ENCODE measurements around the gene APOL3. TPM values are rescaled to one million over a fixed set of nuclear protein-coding genes. Genes with fewer than 3 reads are reported as not detected.

The APOL3 gene
- total and polyA plus RNA-seq, 2 of the 13 experiments (the other 11 are each of a cell fraction or from before 2014, with no cell fraction given): 3.8 to 5.4 TPM

DNA sequence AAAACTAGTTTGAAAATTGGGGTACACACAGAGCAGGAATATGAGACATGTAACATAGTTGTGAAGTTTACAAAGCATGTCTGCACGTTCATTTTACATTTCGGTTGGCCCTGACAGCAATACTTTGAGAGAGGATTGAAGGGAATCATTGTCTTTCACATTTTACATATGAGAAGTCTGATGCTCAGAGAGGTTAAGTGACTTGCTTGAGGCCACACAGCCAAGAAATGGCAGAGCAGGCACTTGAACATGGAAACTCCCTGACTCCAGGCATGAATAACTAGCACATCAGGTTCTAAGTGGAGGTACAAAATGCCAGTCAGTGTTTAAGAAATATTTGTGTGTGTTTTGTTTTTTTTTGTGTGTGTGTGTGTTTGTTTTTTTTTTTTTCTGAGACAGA lies 53.6 kb downstream of the APOL3 start:
- no peak overlapping the region for H2AFZ ChIP-seq (ENCODE audit: low read length)
- no peaks in the 10 kb centered on the region for H3K79me2 ChIP-seq (ENCODE audit: insufficient read depth, low read length)
- H3K9me3 ChIP-seq (ENCODE audit: low read length): no peaks in the 10 kb centered on the region
- ATAC-seq (no peak), FAIRE-seq (no peak), DNase-seq (ENCODE audit: low spot score) (no peak)
- no peaks in the 10 kb centered on the region for H3K36me3 ChIP-seq (replicated peaks in 1 of 2; ENCODE audit: control insufficient read depth in 1 of 2, insufficient read depth in 2 of 2, low read length in 2 of 2)
- TF ChIP-seq ZNF768 (CRISPR knock-in tag; IDR thresholded peaks at IDR 0.05): peak; percentile 43; the same call in 1 of the 2 replicates
- TF ChIP-seq, protein P1, sequence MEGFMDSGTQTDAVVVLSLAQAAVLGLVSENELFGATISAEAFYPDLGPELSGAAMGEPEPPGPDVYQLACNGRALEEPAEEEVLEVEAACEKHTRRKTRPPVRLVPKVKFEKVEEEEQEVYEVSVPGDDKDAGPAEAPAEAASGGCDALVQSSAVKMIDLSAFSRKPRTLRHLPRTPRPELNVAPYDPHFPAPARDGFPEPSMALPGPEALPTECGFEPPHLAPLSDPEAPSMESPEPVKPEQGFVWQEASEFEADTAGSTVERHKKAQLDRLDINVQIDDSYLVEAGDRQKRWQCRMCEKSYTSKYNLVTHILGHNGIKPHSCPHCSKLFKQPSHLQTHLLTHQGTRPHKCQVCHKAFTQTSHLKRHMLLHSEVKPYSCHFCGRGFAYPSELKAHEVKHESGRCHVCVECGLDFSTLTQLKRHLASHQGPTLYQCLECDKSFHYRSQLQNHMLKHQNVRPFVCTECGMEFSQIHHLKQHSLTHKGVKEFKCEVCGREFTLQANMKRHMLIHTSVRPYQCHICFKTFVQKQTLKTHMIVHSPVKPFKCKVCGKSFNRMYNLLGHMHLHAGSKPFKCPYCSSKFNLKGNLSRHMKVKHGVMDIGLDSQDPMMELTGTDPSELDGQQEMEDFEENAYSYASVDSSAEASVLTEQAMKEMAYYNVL (CRISPR knock-in tag; IDR thresholded peaks at IDR 0.05; ENCODE audit: borderline replicate concordance): no peak
- in situ Hi-C loops (cut with HindIII; ENCODE audit: extremely low pct_ligation_motif_present, low pct_unique_long_range_greater_than_20kb) (loop anchor here (25.0 kb wide), 1 partner anchor 370 kb away; no protein-coding TSS in a partner anchor), intact Hi-C loops (cut with micrococcal nuclease; ENCODE audit: unreplicated experiment) (no loop called here)
- H3K27me3 ChIP-seq (ENCODE audit: control insufficient read depth in 1 of 2, insufficient read depth in 2 of 2, low read length in 2 of 2): peaks cover 0 to 11% of the 10 kb centered on the region in 2 experiments; a peak in 2 of 5 replicates
- no peak overlapping the region for H3K4me2 ChIP-seq (ENCODE audit: low read depth, low read length)
- H3K27ac ChIP-seq (ENCODE audit: extremely low read length, insufficient read depth, low read length): no peak overlapping the region
- no peaks in the 10 kb centered on the region for H4K20me1 ChIP-seq (ENCODE audit: insufficient read depth, low read length)
- H3K4me1 ChIP-seq (ENCODE audit: insufficient read depth, low read length): peaks cover 13% of the 10 kb centered on the region
- ChIA-PET POLR2A (no interaction called here), CTCF (ENCODE audit: low intra/inter-chr PET ratio, low total read pairs) (no interaction called here)
- no TSS peak for BruUV-seq (replicated peaks)
- H3K9ac ChIP-seq (ENCODE audit: insufficient read depth, low read depth, low read length): no peak overlapping the region
- H3K4me3 ChIP-seq (replicated peaks in 1 of 3; ENCODE audit: insufficient read depth in 1 of 3, low read depth in 2 of 3, low read length in 3 of 3): no peak overlapping the region
- 34% methylated on average over 2 of the region's 2 CpGs for WGBS (ENCODE audit: low lambda C conversion rate)

DNA sequence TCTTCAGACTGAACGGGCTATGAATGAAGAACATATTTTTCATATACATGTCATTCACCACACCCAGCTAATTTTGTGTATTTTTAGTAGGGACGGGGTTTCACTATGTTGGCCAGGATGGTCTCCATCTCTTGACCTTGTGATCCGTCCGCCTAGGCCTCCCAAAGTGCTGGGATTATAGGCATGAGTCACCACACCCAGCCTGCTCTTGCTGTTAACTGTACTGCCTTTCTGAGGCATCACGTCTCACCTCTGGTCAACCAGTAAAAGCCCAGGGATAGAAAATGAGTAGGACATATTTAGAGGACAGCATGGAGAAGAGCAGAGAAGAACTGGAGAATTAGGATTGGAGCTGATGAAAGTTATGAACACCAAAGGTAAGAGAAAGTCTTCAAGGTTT lies 55.6 kb downstream of the APOL3 start:
- H3K36me3 ChIP-seq (replicated peaks in 1 of 2; ENCODE audit: control insufficient read depth in 1 of 2, insufficient read depth in 2 of 2, low read length in 2 of 2): no peaks in the 10 kb centered on the region
- H3K9ac ChIP-seq (ENCODE audit: insufficient read depth, low read depth, low read length): no peak overlapping the region
- peaks cover 4% of the 10 kb centered on the region; the same call in 1 of the 2 replicates for H3K4me1 ChIP-seq (ENCODE audit: insufficient read depth, low read length)
- H3K27ac ChIP-seq (ENCODE audit: extremely low read length, insufficient read depth, low read length): no peak overlapping the region
- no peak overlapping the region for H2AFZ ChIP-seq (ENCODE audit: low read length)
- no TSS peak for BruUV-seq (replicated peaks)
- intact Hi-C loops (cut with micrococcal nuclease; ENCODE audit: unreplicated experiment): no loop called here
- no peak for TF ChIP-seq SAFB2 (CRISPR knock-in tag; IDR thresholded peaks at IDR 0.05; ENCODE audit: borderline replicate concordance, low read depth)
- TF ChIP-seq GPN1 (CRISPR knock-in tag; IDR thresholded peaks at IDR 0.05; ENCODE audit: borderline replicate concordance): no peak
- TF ChIP-seq FOSL2 (CRISPR knock-in tag; IDR thresholded peaks at IDR 0.05): peak; percentile 51
- TF ChIP-seq EED (CRISPR knock-in tag; IDR thresholded peaks at IDR 0.05): no peak
- H3K27me3 ChIP-seq (ENCODE audit: control insufficient read depth in 1 of 2, insufficient read depth in 2 of 2, low read length in 2 of 2): peaks cover 0 to 8% of the 10 kb centered on the region in 2 experiments; a peak in 2 of 5 replicates
- ChIA-PET CTCF (ENCODE audit: low intra/inter-chr PET ratio, low total read pairs) (no interaction called here), POLR2A (no interaction called here)
- H3K4me2 ChIP-seq (ENCODE audit: low read depth, low read length): no peak overlapping the region
- 18% methylated on average over 5 of the region's 5 CpGs for WGBS (ENCODE audit: low lambda C conversion rate)
- no peak for ATAC-seq
- H4K20me1 ChIP-seq (ENCODE audit: insufficient read depth, low read length): no peaks in the 10 kb centered on the region
- no peak for DNase-seq (ENCODE audit: low spot score)
- H3K79me2 ChIP-seq (ENCODE audit: insufficient read depth, low read length): no peaks in the 10 kb centered on the region
- no peak overlapping the region for H3K4me3 ChIP-seq (replicated peaks in 1 of 3; ENCODE audit: insufficient read depth in 1 of 3, low read depth in 2 of 3, low read length in 3 of 3)
- in situ Hi-C loops (cut with HindIII; ENCODE audit: extremely low pct_ligation_motif_present, low pct_unique_long_range_greater_than_20kb): loop anchor here (25.0 kb wide), 1 partner anchor 368 kb away; no protein-coding TSS in a partner anchor
- no peaks in the 10 kb centered on the region for H3K9me3 ChIP-seq (ENCODE audit: low read length)
- no peak for FAIRE-seq

Data from HepG2 (cell line).